Right lobe of liver (tissue), 4 donors: ENCODE measurements around the gene GPER1.

Source experiments
- POLR2A ChIP-seq: fragments of 450-650 bp; IDR thresholded peaks from one replicate; pipeline ENCODE4 v1.6.1; 2017; ENCODE audit warnings: antibody characterized with exemption, mild to moderate bottlenecking
- TF ChIP-seq, protein P1 (sequence below), 4 donors: fragments of 200-600 bp in 3 of 4; fragments of 450-650 bp in 1 of 4; IDR thresholded peaks; one replicate each; pipeline versions ENCODE4 v1.5.1 to v1.8.0; 2016 to 2022; ENCODE audit warnings: antibody characterized with exemption in 4 of 4, mild to moderate bottlenecking in 2 of 4
- donor health status: DM: no; HTN: no; CAD: no.
- donor health status: DM: no; HTN: no; CAD: no.
- donor health status: DM: no; HTN: yes; CAD: no.

- TF ChIP-seq, protein P1, sequence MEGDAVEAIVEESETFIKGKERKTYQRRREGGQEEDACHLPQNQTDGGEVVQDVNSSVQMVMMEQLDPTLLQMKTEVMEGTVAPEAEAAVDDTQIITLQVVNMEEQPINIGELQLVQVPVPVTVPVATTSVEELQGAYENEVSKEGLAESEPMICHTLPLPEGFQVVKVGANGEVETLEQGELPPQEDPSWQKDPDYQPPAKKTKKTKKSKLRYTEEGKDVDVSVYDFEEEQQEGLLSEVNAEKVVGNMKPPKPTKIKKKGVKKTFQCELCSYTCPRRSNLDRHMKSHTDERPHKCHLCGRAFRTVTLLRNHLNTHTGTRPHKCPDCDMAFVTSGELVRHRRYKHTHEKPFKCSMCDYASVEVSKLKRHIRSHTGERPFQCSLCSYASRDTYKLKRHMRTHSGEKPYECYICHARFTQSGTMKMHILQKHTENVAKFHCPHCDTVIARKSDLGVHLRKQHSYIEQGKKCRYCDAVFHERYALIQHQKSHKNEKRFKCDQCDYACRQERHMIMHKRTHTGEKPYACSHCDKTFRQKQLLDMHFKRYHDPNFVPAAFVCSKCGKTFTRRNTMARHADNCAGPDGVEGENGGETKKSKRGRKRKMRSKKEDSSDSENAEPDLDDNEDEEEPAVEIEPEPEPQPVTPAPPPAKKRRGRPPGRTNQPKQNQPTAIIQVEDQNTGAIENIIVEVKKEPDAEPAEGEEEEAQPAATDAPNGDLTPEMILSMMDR (IDR thresholded peaks at IDR 0.05) = no peak
- TF ChIP-seq POLR2A = no peak
Observed at GRCh38 chr7:1083729-1084657, 3.9 kb upstream of the GPER1 start.
